Measurements from ENCODE around the gene SYTL5. TPM values are rescaled to one million over a fixed set of nuclear protein-coding genes. Genes with fewer than 3 reads are reported as not detected.
A peak's percentile ranks its signal among the peaks of the same experiment; 100 is the strongest.

SYTL5 gene
- total and polyA plus RNA-seq, 2 of the 4 experiments (the other 2 are of a cell fraction), result 0.19 to 0.54 TPM

GRCh38 chrX:38117485-38117884, 111.1 kb downstream of the SYTL5 start:
- Histone ChIP-seq H3K4me2 (ENCODE audit: low read depth, low read length) (no peak overlapping the region), H2BK5ac (ENCODE audit: low read depth, low read length, poor library complexity, severe bottlenecking) (no peak overlapping the region), H3K9me1 (ENCODE audit: insufficient read depth, low read length) (no peaks in the 10 kb centered on the region), H3K4me3 (ENCODE audit: insufficient read depth, low read depth, low read length) (no peak overlapping the region), H2BK120ac (ENCODE audit: low read depth, low read length) (no peak overlapping the region), H3K18ac (ENCODE audit: low read depth, low read length) (no peak overlapping the region), H3K9ac (ENCODE audit: low read depth, low read length) (no peak overlapping the region), H2AK5ac (ENCODE audit: low read depth, low read length) (no peak overlapping the region), H4K20me1 (ENCODE audit: insufficient read depth, low read length) (no peaks in the 10 kb centered on the region), H2BK20ac (ENCODE audit: low read depth, low read length) (no peak overlapping the region), H3K23ac (ENCODE audit: low read depth, low read length) (no peak overlapping the region), H4K8ac (ENCODE audit: low read depth in 2 of 2, low read length in 2 of 2) (no peak overlapping the region), H3K36me3 (ENCODE audit: control insufficient read depth, insufficient read depth, low read length) (no peaks in the 10 kb centered on the region), H3K9me3 (ENCODE audit: control insufficient read depth, insufficient read depth, low read length) (no peaks in the 10 kb centered on the region), H4K91ac (ENCODE audit: insufficient read depth, low read depth, low read length) (no peak overlapping the region), H3K27me3 (ENCODE audit: control insufficient read depth, insufficient read depth, low read length) (no peaks in the 10 kb centered on the region; the same call in 1 of the 2 replicates), H3K4ac (ENCODE audit: low read depth, low read length) (no peak overlapping the region), H3K14ac (replicated peaks; ENCODE audit: low read depth, low read length) (no peak overlapping the region), H3K79me1 (ENCODE audit: low read depth in 1 of 2, low read length in 2 of 2) (no peaks in the 10 kb centered on the region), H2BK15ac (ENCODE audit: low read depth, low read length) (no peak overlapping the region), H3K4me1 (ENCODE audit: control insufficient read depth, insufficient read depth, low read length) (no peaks in the 10 kb centered on the region), H3K56ac (ENCODE audit: extremely low read depth, insufficient read depth, low read length) (no peak overlapping the region), H2AFZ (replicated peaks; ENCODE audit: low read length, poor library complexity) (no peak overlapping the region), H3K27ac (ENCODE audit: insufficient read depth, low read length) (no peak overlapping the region), H2AK9ac (replicated peaks; ENCODE audit: low read depth, low read length, poor library complexity) (no peak overlapping the region), H4K5ac (ENCODE audit: low read depth, low read length) (no peak overlapping the region)
- dilution Hi-C loops (cut with HindIII; ENCODE audit: low sequenced_read_pairs, unreplicated experiment), result no loop called here
- no peak for TF ChIP-seq MXI1 (IDR thresholded peaks at IDR 0.05; ENCODE audit: borderline replicate concordance, low read depth, low read length)
- TF ChIP-seq MAZ (IDR thresholded peaks at IDR 0.05; ENCODE audit: borderline replicate concordance, low read depth, low read length), result no peak
- TF ChIP-seq FOS (IDR thresholded peaks at IDR 0.05; ENCODE audit: low read depth, low read length), result no peak
- no peak for TF ChIP-seq BHLHE40 (IDR thresholded peaks at IDR 0.05; ENCODE audit: low read depth, low read length)
- TF ChIP-seq SMC3 (IDR thresholded peaks at IDR 0.05; ENCODE audit: low read depth, low read length), result no peak
- no peak for TF ChIP-seq CTCF (conservative IDR thresholded peaks at IDR 0.05; ENCODE audit: low read depth, low read length)
- intact Hi-C loops (cut with micrococcal nuclease), result no loop called here
- ATAC-seq (ENCODE audit: low read depth) (no peak), DNase-seq (peak; percentile 24)
- 52% methylated on average over 3 of the region's 7 CpGs; no CpG with 5 or more reads in 1 of the 2 experiments for WGBS, 2 experiments (ENCODE audit: extremely low coverage in 2 of 2, insufficient read length in 1 of 2)
- CTCF ChIA-PET, result no interaction called here
- in situ Hi-C loops (cut with MboI; ENCODE audit: low sequenced_read_pairs), result no loop called here
- no TSS peak for BruUV-seq (replicated peaks)
- POLR2A ChIA-PET (ENCODE audit: unreplicated experiment), result no interaction called here

All from IMR-90 (cell line).